Loucy (cell line): ENCODE data around the gene CSF1.

Experiments used
- H2AFZ ChIP-seq: fragments of 200-600 bp; sonication (generic); 2 replicates; pipeline ENCODE4 v1.6.0; 2016; ENCODE audit warnings: antibody characterized with exemption, mild to moderate bottlenecking, low read length, moderate library complexity
- H3F3A ChIP-seq: fragments of 200-600 bp; 2 replicates; pipeline ENCODE4 v1.6.0; 2016; ENCODE audit warnings: antibody characterized with exemption, low read depth, mild to moderate bottlenecking
- H3K27me3 ChIP-seq: fragments of 200-600 bp; sonication (generic); 2 replicates; pipeline ENCODE4 v1.6.1; 2014; ENCODE audit warnings: low read length, mild to moderate bottlenecking; ENCODE audit not compliant: insufficient read depth, poor library complexity, severe bottlenecking
- H3K36me3 ChIP-seq: fragments of 200-600 bp; sonication (generic); 2 replicates; pipeline ENCODE4 v1.6.1; 2016; ENCODE audit warnings: low read length; ENCODE audit not compliant: insufficient read depth
- H3K4me1 ChIP-seq: fragments of 200-600 bp; sonication (generic); 2 replicates; pipeline ENCODE4 v1.5.1; 2014; ENCODE audit warnings: low read length, mild to moderate bottlenecking; ENCODE audit not compliant: insufficient read depth, poor library complexity, severe bottlenecking
- H3K4me2 ChIP-seq: fragments of 200-600 bp; sonication (generic); 2 replicates; pipeline ENCODE4 v1.6.0; 2014; ENCODE audit warnings: antibody characterized with exemption, low read length, low read depth, mild to moderate bottlenecking; ENCODE audit not compliant: poor library complexity, severe bottlenecking
- H3K4me3 ChIP-seq: fragments of 200-600 bp; sonication (generic); 2 replicates; pipeline ENCODE4 v1.5.1; 2014; ENCODE audit warnings: low read length, mild to moderate bottlenecking, mixed read lengths; ENCODE audit not compliant: poor library complexity, severe bottlenecking
- H3K79me2 ChIP-seq: fragments of 200-600 bp; sonication (generic); 2 replicates; pipeline ENCODE4 v1.6.1; 2014; ENCODE audit warnings: low read length; ENCODE audit not compliant: insufficient read depth
- H3K9ac ChIP-seq: fragments of 200-600 bp; sonication (generic); 2 replicates; pipeline ENCODE4 v1.6.0; 2014; ENCODE audit warnings: mild to moderate bottlenecking, low read depth, low read length, moderate library complexity; ENCODE audit not compliant: poor library complexity, severe bottlenecking
- H3K9me2 ChIP-seq: fragments of 200-600 bp; sonication (generic); replicated peaks from 2 replicates; pipeline ENCODE4 v1.6.1; 2016; ENCODE audit warnings: low read depth, low read length, mixed read lengths
- H3K9me3 ChIP-seq: fragments of 200-600 bp; sonication (generic); 2 replicates; pipeline ENCODE4 v1.6.1; 2014; ENCODE audit warnings: mild to moderate bottlenecking, antibody characterized with exemption, low read length, low read depth; ENCODE audit not compliant: insufficient read depth
- H4K20me1 ChIP-seq: fragments of 200-600 bp; sonication (generic); 2 replicates; pipeline ENCODE4 v1.6.0; 2014; ENCODE audit warnings: antibody characterized with exemption, low read length, mild to moderate bottlenecking; ENCODE audit not compliant: insufficient read depth, poor library complexity, severe bottlenecking
- CTCF ChIP-seq: fragments of 200-600 bp; sonication (generic); conservative IDR thresholded peaks from 2 replicates; pipeline ENCODE4 v1.5.1; 2014; ENCODE audit warnings: mild to moderate bottlenecking, antibody characterized with exemption, low read length
- EZH2phosphoT487 ChIP-seq: fragments of 200-600 bp; IDR thresholded peaks from 2 replicates; pipeline ENCODE4 v1.6.1; 2018; ENCODE audit warnings: antibody characterized with exemption, mild to moderate bottlenecking, moderate library complexity, borderline replicate concordance

CSF1 gene

GRCh38 chr1:109883248-109883955 is 27.2 kb upstream of the CSF1 start:
- Histone ChIP-seq H3K4me2 (peak overlapping the region; percentile 36), H3K4me1 (peaks cover 26% of the 10 kb centered on the region), H3K9me2 (no peaks in the 10 kb centered on the region), H3K27me3 (no peaks in the 10 kb centered on the region), H2AFZ (no peak overlapping the region; the same call in 1 of the 2 replicates), H3K9me3 (no peaks in the 10 kb centered on the region), H3K36me3 (no peaks in the 10 kb centered on the region), H3F3A (no peaks in the 10 kb centered on the region), H3K79me2 (no peaks in the 10 kb centered on the region), H3K9ac (peak overlapping the region; percentile 23), H4K20me1 (no peaks in the 10 kb centered on the region), H3K4me3 (no peak overlapping the region)
- TF ChIP-seq CTCF: no peak
- TF ChIP-seq EZH2phosphoT487: no peak

GRCh38 chr1:109884242-109884891 is 26.3 kb upstream of the CSF1 start:
- Histone ChIP-seq H3K36me3 (no peaks in the 10 kb centered on the region), H3K79me2 (no peaks in the 10 kb centered on the region), H3K4me1 (peaks cover 26% of the 10 kb centered on the region), H3K9me3 (no peaks in the 10 kb centered on the region), H3K4me3 (no peak overlapping the region), H2AFZ (no peak overlapping the region), H4K20me1 (no peaks in the 10 kb centered on the region), H3F3A (no peaks in the 10 kb centered on the region), H3K9me2 (no peaks in the 10 kb centered on the region), H3K4me2 (no peak overlapping the region), H3K9ac (no peak overlapping the region), H3K27me3 (no peaks in the 10 kb centered on the region)
- TF ChIP-seq CTCF (no peak), EZH2phosphoT487 (no peak)

GRCh38 chr1:109885589-109885988 is 25.1 kb upstream of the CSF1 start:
- Histone ChIP-seq H3K9ac (no peak overlapping the region), H3K4me3 (no peak overlapping the region), H3K27me3 (no peaks in the 10 kb centered on the region), H2AFZ (no peak overlapping the region), H3K79me2 (no peaks in the 10 kb centered on the region), H3K4me2 (no peak overlapping the region), H3K9me2 (no peaks in the 10 kb centered on the region), H4K20me1 (no peaks in the 10 kb centered on the region), H3K4me1 (peaks cover 23% of the 10 kb centered on the region), H3K9me3 (no peaks in the 10 kb centered on the region), H3F3A (no peaks in the 10 kb centered on the region), H3K36me3 (no peaks in the 10 kb centered on the region)
- TF ChIP-seq EZH2phosphoT487: no peak
- no peak for TF ChIP-seq CTCF
